SK-N-MC (cell line): ENCODE results near the gene ATP2B2.

Experiments
- DNase-seq: peaks from one replicate; pipeline ENCODE4 v3.0.0-alpha.2; 2011; ENCODE audit warnings: low read depth, low spot score
- H3K27ac ChIP-seq: fragments of 200-600 bp; sonication (generic); 2 replicates; pipeline ENCODE4 v1.5.1; 2016; ENCODE audit warnings: mixed run types
- H3K36me3 ChIP-seq: fragments of 200-600 bp; sonication (generic); 2 replicates; pipeline ENCODE4 v1.6.1; 2017; ENCODE audit warnings: antibody characterized with exemption, low read length, mixed read lengths; ENCODE audit not compliant: insufficient read depth
- H3K4me3 ChIP-seq: fragments of 200-600 bp; sonication (generic); 2 replicates; pipeline ENCODE4 v1.5.1; 2016
- H3K9ac ChIP-seq: fragments of 200-600 bp; sonication (generic); 2 replicates; pipeline ENCODE4 v1.8.0; 2017; ENCODE audit warnings: mixed run types, mixed read lengths; ENCODE audit not compliant: insufficient read length
- H3K9me3 ChIP-seq: fragments of 200-600 bp; sonication (generic); 2 replicates; pipeline ENCODE4 v1.6.1; 2017; ENCODE audit warnings: low read depth, mild to moderate bottlenecking, antibody characterized with exemption, low read length, moderate library complexity, mixed read lengths
- EZH2 ChIP-seq: fragments of 200-600 bp; sonication (generic); IDR thresholded peaks from one replicate; pipeline ENCODE4 v1.6.1; 2017; ENCODE audit warnings: antibody characterized with exemption
- FOXP2 ChIP-seq: optimal IDR thresholded peaks from 2 replicates; pipeline ENCODE3; 2011; ENCODE audit warnings: mild to moderate bottlenecking, moderate library complexity; ENCODE audit not compliant: insufficient read depth; ENCODE audit errors: extremely low read length, control extremely low read depth
- POLR2AphosphoS5 ChIP-seq: IDR thresholded peaks from 2 replicates; pipeline ENCODE4 v1.6.1; 2012; ENCODE audit warnings: mild to moderate bottlenecking, low read depth, low read length, borderline replicate concordance

Gene ATP2B2

DNA sequence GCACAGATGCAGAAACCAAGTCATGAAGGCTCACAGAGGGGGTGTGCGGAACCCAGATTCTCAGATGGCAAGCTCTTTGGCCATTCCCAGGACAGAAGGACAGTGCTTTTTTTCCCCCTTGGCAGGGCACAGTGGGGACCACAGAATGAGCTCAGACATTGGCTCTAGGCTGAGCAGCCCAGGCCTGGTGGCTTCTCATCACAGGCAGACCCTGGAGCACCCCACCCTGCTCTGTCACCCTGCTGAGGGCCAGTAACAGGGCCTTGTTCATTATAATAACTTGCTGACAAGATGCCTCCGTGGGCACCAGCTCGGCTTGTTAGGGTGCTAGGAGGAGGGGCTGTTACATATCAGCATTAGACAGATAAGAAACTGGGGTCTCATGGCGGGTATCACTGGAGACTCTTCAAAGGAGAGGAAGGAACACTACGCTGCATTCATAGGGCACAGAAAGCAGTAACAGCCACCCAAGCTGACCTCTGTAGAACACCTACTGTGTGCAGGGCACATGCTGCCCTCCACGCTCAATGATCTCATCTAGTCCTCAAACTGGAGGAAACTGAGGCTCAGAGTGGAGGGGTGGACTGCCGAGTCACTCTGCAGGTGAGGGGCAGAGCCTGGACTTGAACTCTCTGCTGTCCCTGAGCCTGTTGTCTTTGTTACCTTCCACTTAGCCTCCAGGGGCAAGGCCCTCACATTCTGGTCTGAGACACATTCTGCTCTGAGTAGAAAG, 114.6 kb downstream of the ATP2B2 start:
- Histone ChIP-seq H3K9me3 (no peaks in the 10 kb centered on the region), H3K9ac (no peak overlapping the region), H3K4me3 (no peak overlapping the region), H3K36me3 (no peaks in the 10 kb centered on the region), H3K27ac (no peak overlapping the region)
- TF ChIP-seq EZH2 (no peak), FOXP2 (no peak), POLR2AphosphoS5 (no peak)
- DNase-seq, result no peak

DNA sequence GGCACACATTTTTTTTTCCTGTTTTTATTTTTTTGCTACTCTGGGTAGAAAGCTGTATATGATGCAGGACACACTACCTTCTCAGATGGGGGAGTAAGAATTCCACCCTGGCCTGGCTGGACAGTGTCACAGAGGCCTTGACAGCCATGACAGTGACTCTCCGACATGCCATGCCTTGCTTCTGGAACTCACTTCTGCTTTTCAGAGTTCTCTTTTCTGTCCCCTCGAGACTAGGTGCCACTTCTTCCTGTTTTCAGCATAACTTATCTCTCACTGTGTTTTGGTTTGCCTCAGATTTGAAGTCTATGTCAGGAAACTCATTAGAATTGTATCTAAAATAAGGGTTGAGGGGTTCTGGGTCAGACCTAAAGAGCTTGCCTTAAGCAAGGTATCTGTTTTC, 115.4 kb downstream of the ATP2B2 start:
- no peak for TF ChIP-seq POLR2AphosphoS5
- no peak for TF ChIP-seq EZH2
- no peak for TF ChIP-seq FOXP2
- Histone ChIP-seq H3K4me3 (no peak overlapping the region), H3K9ac (no peak overlapping the region), H3K9me3 (no peaks in the 10 kb centered on the region), H3K27ac (no peak overlapping the region), H3K36me3 (no peaks in the 10 kb centered on the region)
- DNase-seq, result no peak

DNA sequence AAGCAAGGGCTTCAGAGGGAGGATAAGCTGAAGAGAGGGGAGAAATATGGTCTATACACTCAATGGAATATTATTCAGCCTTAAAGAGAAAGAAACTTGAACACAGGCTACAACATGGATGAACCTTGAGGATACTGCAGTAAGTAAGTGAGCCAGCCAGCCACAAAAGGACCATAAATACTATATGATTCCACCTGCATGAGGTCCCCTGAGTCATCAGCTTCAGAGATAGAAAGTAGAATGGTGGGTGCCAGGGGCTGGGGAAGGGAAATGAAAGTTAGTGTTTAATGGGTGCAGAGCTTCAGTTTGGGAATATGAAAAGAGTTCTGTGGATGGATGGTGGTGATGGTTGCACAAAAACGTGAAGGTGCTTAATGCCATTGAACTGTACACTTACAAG, 116.0 kb downstream of the ATP2B2 start:
- Histone ChIP-seq H3K36me3 (no peaks in the 10 kb centered on the region), H3K4me3 (no peak overlapping the region), H3K9ac (no peak overlapping the region), H3K27ac (no peak overlapping the region), H3K9me3 (no peaks in the 10 kb centered on the region)
- no peak for DNase-seq
- TF ChIP-seq FOXP2, result no peak
- no peak for TF ChIP-seq EZH2
- no peak for TF ChIP-seq POLR2AphosphoS5

DNA sequence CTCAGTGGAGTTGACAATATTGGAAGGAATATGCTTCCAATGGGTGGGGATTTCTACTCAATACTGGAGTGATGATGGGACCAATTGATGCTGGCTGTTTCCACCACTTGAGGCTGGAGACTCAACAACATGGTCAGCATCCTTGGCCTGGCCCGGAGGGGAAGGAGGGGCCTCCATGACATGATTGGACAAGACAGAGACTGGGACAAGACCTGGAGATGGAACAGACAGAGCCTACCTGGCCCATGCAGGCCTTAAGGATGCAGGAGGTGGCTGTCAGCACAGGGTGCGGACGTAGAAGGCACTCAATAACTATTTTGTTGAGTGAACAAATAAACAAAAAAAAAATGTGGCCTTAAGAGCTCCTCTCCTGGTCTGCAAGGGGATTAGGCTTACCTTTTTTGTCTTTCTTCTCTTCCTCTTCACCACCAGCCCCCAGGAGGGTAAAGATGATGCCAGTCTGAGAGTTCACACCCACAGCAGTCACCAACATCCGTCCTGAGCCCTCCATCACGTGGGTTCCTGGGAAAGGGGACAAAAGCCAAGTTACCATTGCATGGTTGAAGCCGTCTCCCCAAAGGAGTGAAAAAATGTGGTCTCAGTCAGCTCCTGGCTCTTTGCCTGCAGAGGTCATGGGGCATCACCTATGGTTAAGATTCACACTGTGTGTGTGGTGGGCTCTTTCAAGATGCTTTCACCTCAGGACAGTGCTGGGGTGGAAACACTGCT, 117.3 kb downstream of the ATP2B2 start:
- no peak for DNase-seq
- H3K4me3 ChIP-seq, result no peak overlapping the region
- H3K27ac ChIP-seq, result no peak overlapping the region
- no peaks in the 10 kb centered on the region for H3K36me3 ChIP-seq
- no peak for TF ChIP-seq POLR2AphosphoS5
- no peak for TF ChIP-seq FOXP2
- no peak for TF ChIP-seq EZH2
- H3K9me3 ChIP-seq, result no peaks in the 10 kb centered on the region
- no peak overlapping the region for H3K9ac ChIP-seq

DNA sequence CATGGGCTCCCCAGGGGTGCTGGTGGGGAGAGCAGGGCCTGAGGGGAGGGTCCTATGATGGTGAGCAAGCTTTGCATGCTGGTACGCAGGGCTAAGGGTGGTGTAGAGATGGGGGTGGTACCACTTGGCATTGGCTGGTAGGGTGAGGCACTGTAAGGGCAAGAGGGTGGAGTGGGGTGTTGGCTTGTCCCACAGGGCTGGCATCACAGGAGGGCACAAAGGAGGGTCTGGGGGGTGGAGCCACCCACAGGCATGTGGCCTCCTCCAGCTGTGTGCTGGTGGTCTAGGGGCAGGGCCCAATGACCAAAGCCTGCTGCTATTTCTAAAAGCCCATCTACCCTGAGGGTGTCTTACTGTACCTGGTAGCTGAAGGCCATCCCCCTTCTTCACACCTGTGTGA, 119.3 kb downstream of the ATP2B2 start:
- DNase-seq, result no peak
- H3K36me3 ChIP-seq, result no peaks in the 10 kb centered on the region
- H3K27ac ChIP-seq, result no peak overlapping the region
- no peaks in the 10 kb centered on the region for H3K9me3 ChIP-seq
- no peak overlapping the region for H3K9ac ChIP-seq
- no peak overlapping the region for H3K4me3 ChIP-seq
- TF ChIP-seq FOXP2, result no peak
- TF ChIP-seq POLR2AphosphoS5, result no peak
- TF ChIP-seq EZH2, result no peak

DNA sequence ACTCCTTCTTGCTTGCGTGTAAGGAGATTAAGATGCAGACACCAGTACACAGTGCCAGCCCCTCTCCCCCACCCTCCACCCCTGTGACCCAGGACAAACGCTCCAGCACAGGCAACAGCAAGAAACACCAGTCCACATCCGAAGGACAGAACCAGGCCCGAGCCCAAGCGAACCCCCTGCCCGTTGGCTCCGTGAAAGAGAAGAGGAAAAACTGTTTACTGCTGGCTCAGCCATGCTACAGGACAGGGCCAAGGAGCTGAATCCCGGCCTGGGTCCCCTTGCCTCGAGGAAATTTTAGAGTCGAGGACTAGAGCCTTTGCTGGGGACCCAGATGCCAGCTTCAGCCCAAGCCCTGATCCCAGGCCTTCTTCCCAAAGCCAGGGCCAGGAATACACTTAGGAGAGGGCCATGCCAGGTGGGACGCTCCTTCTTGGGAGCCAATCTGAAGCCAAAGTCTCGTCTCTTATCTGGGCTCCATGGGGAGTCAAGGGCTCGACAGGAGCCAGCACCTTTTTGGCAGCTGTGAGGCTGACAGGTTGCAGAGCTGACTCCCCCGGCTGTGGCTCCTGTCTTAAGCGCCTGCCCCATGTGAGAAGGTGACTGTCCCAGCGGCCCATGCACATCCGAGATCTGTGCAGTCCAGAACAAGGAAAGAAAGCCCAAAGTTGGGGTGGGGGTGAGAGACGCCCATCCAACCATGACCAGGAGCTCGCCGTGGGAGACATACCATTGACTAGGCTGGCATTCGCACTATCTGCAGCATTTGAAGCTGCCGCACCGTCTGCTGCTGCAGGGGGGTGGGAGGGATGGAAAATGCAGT, 120.6 kb downstream of the ATP2B2 start:
- no peaks in the 10 kb centered on the region for H3K36me3 ChIP-seq
- H3K27ac ChIP-seq, result no peak overlapping the region
- H3K9me3 ChIP-seq, result no peaks in the 10 kb centered on the region
- H3K4me3 ChIP-seq, result no peak overlapping the region
- TF ChIP-seq FOXP2, result no peak
- TF ChIP-seq EZH2, result no peak
- TF ChIP-seq POLR2AphosphoS5, result no peak
- DNase-seq, result no peak
- H3K9ac ChIP-seq, result no peak overlapping the region

DNA sequence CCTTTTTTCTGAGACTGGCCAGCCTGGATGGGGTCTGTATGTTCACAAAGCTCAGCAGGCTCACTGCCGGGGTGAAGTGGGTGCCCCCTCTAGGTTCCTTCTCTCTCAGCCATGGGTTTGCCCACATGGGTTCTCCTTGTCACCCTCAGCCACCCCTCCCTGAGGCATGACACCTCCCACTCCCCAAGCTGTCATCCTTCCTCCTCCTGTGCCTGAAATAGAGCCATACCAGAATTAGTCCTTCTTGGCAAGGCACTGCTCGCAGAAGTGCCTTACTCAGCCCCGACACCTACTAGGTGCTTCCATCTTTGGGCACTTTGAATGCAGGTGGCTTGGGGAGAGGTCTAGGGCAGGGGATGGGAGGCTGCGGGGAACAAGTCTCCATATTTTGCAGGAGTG, 121.5 kb downstream of the ATP2B2 start:
- Histone ChIP-seq H3K4me3 (no peak overlapping the region), H3K9me3 (no peaks in the 10 kb centered on the region), H3K36me3 (no peaks in the 10 kb centered on the region), H3K27ac (no peak overlapping the region), H3K9ac (no peak overlapping the region)
- DNase-seq, result no peak
- TF ChIP-seq FOXP2 (no peak), POLR2AphosphoS5 (no peak), EZH2 (no peak)
